Measurements from ENCODE around the gene EHBP1.

EHBP1 gene

DNA sequence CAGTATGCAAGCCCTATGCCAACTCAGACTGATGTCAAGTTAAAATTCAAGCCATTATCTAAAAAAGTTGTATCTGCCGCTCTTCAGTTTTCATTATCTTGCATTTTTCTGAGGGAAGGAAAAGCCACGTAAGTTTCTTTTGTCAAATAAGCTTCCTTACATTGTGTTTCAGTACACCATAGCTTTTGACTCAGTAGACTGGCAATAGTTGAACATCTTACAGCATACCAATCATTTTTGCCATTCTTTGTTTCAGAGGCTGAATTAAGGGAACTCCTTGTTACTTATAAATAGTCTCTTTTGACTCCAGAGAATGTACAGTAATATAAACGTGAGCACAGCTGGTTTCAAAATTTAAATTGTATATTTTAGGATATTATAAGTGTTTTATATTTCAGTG lies 120.6 kb downstream of the EHBP1 start:
- DNase-seq, result no peak

DNA sequence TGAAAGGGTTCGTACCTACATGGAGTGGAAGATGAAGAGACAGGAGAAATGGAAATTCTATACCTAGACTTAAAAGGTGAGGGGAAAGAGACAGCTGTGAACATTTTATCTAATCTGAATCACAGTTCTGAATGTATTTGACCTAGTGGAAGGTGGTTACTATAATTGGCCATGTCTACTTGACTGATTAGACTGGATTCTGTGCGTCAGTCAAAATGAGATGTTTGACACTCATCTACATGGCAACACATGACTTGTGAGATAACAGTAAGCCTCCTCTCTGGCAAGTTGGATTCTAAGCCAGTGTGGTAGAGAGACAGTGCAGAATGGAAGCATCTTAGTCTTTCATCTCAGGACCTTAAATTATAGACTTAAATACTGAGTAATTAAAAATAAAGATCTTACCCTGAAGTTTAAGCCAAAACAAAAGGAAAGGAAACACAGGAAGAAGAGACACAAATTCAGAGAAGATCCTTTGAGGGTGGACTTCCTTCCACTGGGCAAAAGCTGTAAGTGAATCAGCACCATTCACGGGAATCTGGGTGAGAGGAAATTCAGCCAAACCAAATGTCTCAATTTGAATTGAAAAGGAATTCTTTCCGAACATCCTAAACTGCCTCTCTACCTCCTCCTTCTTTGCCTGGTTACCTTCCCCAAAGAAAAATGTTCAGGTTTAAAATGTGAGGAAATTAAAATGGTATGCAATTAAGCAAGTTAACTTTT lies 121.6 kb downstream of the EHBP1 start:
- DNase-seq, result no peak

DNA sequence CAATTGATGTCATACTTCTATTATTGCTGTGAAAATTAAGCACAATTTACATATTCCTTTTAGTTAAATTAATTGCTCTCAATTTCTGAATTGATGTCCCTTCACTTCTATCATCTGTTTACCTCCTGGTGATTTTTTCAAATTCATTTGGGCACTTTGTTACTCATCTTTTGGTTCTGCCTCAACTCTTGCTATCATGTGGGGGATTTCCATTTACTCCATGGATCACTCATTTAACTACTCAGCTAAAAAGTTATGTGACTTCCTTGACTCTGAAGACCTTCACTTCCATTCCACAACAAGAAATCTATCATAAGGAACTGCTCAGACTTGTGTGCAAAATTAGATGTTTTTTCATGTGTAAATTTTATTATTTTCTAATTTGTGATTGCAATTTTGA lies 126.2 kb downstream of the EHBP1 start:
- no peak for DNase-seq

DNA sequence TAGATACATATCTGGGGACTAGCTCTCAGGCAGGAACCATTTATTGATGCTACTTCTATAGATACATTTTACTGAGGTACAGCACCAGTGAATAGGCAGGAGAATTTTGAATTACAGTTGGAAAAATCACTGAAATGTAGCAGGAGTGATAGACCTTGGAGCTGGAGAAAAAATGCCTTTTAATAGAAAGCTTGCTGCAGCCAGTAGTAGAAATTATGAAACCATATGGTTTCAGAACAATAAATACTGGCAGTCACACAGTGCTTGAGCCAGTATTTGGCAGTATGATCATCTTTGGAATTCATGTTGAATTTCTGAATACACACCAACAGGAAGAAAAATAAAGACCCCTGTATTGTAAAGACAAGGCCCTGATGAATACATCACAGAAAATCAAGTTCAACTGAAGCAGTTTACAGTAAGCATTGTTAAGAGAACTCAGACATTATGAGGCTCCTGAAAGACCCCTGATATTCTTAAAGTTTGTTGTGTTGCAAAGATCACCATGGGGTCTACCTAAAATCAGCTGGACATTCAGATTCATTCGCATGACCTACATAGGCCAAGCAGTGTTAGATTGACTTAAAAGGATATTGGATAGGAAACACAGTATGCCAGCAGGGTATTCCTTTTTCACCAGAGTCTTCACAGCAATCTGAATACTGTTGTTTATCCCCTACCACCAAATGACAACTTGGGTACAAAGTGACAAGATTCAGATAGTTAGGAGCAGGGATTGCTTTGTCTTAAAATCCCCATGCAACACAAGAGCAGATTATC lies 139.0 kb downstream of the EHBP1 start:
- no peak for DNase-seq

DNA sequence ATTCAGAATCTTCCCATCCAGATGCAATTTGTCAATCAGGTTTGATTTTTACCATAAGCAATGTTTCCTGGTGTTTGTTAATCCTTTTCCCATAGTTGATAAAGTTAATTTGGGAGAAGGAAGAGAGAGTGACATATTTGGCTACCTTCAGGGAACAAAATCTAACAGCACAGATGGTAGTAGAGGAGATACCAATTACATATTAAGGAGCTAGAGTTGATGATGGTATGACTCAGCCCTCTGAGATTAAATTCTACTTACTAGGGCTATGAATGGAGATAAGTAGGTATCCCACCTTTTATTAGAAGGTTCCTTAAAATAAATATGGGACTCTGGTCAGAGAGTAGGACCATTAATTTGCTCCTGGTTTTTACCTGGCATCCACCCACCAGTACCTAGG lies 139.7 kb downstream of the EHBP1 start:
- DNase-seq, result no peak

DNA sequence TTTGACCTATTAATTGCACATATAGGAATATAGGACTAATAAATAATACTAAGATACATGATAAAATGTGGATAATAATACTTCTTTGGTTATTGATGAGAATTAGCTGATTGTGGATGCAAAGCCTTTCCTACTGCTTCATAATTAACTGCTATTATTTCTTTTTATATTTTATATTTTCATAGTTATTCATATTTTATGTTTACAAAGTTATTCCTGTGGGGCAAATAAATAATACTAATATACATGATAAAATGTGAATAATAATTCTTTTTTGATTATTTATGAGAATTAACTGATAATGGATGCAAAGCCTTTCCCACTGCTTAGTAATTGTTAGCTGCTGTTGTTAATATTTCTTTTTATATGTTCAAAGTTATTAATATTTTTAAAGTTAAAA lies 146.7 kb downstream of the EHBP1 start:
- DNase-seq, result no peak

DNA sequence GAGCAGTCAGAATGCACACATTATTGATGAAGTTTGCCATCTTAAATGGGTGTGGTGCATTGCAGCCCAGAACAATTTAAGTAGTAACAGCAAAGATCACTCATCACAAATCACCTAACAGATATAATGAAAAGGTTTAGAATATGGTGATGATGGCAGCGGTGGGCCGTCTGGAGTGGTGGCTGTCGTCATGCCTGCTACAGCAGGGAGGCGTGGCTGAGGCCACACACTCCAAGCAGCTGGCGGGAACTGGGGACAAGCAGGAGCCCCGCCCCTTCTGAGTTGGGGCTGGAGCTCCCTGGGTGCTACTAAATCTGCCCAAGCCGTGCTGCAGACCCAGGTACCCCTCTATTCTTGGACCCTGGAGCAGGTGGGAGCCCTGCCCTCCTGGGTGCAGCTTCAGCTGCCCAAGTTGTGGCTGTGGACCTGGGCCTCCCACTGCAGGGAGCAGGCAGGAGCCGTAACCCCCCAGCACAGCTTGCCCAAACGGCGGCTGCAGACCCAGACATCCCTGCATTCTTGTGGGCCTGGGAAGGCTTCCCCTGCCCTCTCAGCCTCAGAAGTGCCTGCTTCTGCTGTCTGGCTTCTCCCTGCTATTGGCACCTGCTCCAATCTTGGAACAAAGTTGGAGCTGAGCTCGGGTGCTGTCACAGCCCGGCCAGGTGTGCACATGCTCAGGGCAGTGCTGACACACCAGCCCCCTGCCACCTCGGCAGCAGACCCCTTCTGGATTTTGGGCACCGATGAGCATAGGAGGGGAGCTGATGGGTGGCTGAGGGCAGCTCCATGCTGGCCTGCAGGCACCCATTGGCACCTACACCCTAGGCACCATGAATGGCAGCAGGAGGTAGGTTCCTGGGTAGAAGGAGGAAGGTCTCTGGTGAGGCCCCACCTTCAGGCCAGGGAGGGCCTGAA lies 149.3 kb downstream of the EHBP1 start:
- no peak for DNase-seq

DNA sequence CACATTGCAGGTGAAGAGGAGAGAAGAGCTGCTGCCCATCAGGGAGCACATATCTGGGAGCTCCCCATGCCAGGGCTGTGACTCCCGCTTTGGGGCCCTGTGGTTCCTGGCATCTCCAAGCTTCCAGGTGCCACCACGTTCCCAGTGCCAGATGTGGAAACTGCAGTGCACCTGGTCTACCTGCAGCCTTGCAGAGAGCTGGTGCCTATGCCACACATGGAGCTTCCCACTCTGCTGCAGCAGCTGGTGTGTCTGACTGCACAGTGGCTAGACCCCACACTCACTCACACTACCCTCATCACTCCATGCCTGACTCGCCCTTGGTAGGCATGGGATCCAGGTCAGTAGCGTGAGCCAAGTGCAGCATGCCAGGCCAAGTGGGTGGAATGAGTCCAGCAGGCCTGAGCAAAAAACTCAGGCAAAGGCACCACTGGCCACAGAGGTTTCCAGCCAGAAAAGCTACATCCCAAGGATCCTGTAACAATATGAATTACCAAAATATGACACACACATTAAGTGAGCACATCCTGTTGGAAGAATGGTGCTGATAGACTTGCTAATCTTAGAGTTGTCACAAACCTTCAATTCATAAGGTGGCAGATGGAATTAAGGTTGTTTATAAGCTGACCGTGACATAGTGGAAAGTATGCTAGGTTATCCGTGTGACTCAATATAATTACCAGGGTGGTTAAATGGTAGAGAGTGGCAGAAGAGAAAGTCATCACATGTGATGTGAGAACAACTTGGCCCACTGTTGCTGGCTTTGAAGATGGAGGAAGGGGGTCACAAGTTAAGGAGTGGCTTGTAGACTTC lies 150.9 kb downstream of the EHBP1 start:
- DNase-seq, result no peak

DNA sequence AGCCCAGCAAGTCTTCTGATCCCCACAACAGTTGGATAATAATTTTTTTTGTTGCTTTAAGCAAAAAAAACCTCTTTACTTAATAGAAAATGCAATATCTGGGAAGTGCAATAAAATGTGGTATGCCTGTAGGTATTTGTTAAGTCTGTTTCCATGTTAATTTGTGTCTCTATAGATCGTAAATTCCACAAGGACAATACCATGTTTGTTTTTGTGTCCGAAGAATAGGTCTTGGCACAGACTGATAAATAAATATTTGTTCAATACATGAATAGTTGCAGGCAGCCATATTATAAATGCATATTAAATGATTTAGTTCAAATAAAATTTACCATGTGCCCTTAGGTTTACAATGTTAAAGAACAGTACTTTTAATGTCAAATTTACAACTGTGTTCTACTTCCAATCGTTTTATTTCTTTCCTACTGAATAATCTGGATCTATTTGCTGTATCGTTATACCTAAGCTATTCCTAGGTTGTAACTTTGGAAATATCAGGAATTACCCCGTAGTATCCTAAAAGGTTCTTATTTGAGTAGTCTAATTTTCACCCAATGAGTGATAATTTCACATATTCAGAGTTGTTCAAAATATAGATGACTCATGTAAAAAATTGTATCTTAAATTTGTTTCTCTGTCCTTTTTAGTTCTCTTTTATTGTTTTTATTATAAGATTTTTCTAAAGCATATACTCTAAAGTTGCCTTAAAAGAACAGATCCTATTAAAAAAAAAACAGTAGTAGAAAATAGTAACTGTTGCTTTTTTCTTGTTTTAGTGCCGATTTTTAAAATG lies 151.8 kb downstream of the EHBP1 start:
- no peak for DNase-seq

DNA sequence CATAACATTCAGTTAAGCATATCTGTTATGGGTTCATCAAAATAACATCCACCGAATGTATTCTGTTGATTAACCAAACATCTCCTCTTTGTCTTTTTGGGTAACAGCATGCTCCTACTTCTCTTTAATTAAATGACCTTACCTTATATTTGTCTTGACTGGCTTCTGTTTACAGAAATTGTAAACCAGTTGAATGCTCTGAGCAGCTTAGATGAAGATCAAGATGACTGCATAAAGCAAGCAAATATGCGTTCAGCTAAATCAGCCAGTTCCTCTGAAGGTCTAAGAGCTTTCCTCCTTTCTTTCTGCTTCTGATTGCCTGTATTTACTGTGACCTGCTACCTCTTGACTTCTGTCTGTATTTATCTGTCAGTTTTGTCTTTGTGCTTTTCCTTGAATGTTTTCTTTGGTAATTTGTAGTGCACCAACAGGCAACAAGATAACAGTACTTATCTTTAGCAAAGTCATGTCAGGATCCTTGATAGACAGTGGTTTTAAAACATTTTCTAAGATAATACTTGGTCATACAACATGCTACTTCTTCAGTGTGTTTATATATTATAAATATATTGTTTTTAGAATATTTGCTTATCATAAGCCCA lies 152.8 kb downstream of the EHBP1 start:
- DNase-seq, result no peak

DNA sequence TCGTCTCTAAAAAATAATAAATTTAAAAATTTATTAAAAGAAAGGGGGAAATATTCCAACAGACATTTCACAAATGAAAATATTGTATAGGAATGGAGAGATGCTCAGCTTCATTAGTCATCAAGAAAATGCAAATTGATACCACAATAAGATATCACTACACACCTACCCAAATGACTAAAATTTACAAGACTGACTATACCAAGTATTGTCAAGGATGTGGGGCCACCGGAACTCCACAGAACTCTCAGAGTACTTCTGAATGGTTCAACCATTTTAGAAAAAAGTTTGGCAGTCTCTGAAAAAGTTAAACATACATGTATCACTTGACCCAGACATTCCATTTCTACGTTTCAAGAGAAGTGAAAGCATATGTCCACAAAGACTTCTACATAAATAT lies 163.4 kb downstream of the EHBP1 start:
- no peak for DNase-seq

DNA sequence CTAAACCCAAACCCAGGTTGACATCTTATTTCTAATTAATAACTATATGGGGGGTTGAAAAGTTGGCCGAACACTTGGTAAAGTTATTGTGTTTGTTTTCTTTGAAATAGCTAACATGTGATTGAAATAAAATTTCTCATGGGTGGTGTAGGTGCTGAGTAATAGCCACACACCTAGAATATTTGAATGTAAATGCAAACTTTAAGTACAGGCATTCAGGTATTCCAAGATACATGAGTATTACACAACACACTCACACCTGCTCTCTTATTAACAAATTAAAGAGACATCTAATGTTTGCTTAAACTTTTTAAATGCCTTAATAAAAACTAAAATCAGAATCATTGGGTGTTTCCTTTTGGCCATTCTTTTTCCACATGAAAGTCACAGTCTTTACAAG lies 165.5 kb downstream of the EHBP1 start:
- DNase-seq, result no peak

DNA sequence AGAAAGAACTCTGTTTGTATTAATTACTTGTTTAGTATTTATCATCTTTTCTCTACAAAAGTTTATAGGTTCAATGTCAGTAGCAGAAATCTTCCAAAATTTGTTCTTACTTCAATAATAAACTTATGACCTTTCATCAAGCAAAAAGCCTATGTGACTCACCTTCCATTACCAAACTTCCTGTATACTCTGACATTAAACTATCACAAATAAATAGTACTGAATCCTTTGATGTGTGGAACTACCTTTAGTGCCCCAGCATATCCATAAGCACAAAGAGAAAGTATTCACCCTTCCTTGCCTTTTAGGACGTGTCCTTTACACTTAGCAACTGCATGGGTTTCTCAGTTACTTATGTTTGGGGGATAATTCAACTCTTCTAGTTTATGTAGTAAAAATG lies 166.0 kb downstream of the EHBP1 start:
- DNase-seq, result no peak

DNA sequence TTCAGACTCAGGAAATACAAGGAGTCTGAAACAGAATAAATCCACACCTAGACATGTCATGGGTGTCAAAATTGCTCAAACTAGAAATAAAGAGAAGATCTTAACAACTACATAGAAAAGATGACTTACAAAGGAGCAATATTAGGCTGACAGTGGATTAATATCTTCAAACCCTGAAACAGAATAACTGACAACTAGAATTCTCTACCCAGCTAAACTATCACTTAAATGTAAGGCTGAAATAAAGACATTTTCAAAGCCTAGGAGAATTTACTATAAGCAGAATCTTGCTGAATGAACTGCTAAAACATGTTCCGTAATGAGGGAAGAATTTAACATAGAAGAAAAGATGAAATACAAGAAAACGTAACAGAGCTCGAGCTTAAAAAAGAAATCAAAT lies 168.1 kb downstream of the EHBP1 start:
- DNase-seq, result no peak

DNA sequence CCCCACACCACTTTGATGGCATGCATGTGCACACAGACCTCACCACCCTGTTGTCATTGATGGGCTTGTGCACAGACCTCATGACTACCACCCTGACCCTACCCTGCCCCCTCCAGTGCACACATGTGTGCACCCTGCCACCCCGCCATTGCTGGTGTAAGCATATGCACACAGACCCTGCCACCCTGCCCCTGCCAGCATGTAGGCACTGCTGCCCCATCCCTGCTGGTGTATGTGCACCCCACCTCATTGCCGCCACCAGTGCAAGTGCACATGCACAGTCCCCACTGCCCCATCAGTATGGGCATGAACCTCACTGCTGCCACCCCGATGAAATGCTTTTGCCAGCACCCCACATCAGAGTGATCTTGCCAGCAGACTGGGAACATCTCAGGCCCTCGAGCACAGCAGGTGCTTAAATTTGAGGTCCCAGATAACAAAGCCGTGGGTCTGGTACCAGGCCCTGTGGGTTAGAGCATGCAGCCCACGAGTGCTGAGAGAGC lies 169.4 kb downstream of the EHBP1 start:
- no peak for DNase-seq

DNA sequence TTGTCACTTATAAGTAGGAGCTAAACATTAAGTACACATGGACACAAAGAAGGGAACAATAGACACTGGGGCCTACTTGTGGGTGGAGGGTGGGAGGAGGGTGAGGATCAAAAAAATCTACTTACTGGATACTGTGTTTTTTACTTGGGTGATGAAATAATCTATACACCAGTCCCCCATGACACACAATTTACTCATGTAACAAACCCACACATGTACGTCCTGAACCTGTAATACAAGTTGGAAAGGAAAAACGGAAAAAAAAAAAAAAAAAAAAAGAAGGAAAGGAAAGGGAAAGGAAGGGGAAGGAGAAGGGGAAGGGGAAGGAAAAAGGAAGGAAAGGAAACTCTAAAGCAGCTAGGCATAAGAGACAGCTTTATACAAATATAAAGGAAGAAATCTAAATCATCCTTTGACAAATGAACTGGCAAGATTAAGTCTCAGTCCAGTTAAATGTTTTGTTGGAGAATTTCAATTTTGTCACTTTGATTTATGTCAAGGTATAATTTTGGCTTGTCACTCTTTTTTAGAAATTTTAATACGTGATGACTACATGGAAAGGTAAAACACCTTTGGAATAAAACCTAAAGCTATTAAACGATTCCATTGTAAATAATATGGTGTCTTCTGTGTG lies 175.8 kb downstream of the EHBP1 start:
- no peak for DNase-seq

DNA sequence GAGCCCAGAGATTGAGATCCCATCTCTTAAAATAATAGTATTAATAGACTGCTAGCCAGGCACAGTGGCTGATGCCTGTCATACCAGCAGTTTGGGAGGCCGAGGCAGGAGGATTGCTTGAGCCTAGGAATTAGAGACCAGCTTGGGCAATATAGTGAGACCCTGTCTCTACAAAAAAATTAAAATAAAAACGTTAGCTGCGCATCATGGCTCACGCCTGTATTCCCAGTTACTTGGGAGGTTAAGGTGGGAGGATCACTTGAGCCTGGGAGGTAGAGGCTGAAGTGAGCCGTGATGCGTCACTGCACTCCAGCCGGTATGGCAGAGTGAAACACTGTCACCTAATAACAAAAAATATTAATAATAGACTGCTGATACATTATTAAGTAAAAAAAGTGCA lies 178.1 kb downstream of the EHBP1 start:
- DNase-seq, result no peak

DNA sequence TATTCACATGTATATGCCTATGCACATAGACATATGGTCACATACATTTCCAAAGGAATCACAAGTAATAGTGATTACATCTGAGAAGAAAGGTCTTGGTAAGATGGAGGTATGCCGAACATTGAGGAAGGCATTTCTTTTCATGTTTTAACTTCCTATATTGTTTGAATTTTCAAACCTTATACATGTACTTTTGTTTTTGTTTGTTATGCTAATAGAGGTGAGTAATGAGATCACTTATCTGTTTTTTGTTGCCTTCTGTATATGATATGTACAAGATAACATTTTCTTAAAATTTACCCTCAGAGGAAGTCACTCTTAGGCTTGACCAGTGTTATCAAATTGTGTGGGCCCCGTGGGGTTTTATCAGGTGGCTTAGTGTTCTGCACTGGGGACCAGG lies 178.6 kb downstream of the EHBP1 start:
- DNase-seq, result no peak

DNA sequence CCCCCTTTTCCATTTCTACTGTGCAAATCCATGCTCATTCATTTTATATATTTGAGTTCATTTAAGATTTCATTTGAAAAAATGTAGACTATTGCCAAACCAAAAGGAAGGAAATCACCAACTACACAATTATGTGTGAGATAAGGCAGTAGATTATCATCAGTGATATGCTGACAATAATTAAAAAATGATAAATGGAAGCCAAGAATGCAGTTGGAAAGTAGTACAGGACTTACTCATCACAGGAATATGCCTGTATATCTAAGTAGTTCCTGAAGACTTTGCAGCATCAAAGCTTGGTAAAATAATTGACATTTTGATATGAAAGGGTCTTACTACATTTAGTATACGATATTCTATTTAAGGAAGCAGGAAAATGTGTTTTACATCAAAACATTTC lies 179.0 kb downstream of the EHBP1 start:
- DNase-seq, result no peak

DNA sequence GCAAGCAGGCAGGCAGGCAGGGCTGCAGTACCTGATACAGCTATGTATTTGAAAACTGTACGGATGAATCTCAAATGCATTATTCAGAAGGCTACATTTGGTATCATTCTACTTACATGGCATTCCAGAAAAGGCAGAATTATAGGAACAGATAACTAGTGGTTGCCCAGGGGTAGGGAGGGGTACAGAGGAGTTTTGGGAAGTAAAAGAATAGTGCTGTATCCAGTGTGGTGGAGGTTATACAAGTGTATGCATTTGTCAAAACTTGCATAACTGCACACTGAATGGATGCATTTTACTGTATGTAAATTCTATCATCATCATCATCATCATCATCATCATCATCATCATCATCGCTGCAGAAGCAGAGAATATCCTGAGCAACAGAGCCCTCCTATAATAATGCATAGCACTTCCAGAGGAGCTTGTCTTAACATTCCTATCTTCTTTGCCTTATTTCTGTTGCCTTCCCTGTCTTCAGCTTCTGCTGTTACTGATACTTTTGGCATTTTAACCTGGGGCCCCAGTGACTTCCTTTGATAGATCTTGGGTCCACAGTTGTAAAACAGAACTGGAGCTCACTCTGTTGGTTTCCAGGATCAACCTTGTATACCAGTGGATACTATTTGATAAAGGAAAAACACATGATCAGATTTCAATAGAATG lies 189.6 kb downstream of the EHBP1 start:
- DNase-seq, result no peak
